Stimulated activated CD4-positive, alpha-beta T cell treated with anti-CD3 and anti-CD28 coated beads, TNF-alpha, amount 100 ng/mL, for 48 hours (primary cell): Measurements from ENCODE around the gene ARHGEF16.
A peak's percentile ranks its signal among the peaks of the same experiment; 100 is the strongest.

Experiments used
- DNase-seq, 3 donors: peaks; one replicate each; pipeline ENCODE4 v3.0.0-alpha.2; 2020; ENCODE audit warnings: low read depth in 3 of 3

The ARHGEF16 gene

DNA sequence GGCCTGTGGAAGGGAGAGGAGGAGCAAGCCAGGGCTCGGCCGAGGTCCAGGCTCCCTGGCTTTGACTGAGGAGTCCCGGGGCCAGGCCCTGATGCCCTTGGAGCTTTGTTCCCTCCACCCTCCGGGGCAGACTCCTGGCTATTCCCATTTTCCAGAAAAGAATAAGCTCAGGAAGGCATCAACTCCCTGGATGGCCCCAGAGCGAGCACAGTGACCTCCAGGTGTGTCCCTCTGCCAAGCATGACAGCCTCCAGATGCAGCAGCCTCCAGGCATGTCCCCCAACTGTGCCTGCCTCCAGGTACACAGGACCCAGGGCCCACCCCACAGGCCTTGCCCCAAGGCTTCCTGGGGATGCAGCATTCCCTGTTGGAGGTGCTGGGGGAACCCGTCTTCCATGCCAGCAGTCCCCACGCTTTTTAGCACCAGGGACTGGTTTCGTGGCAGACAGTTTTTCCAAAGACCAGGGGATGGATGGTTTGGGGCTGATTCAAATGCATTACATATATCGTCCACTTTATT is 15.7 kb upstream of the ARHGEF16 start:
- DNase-seq = no peak

DNA sequence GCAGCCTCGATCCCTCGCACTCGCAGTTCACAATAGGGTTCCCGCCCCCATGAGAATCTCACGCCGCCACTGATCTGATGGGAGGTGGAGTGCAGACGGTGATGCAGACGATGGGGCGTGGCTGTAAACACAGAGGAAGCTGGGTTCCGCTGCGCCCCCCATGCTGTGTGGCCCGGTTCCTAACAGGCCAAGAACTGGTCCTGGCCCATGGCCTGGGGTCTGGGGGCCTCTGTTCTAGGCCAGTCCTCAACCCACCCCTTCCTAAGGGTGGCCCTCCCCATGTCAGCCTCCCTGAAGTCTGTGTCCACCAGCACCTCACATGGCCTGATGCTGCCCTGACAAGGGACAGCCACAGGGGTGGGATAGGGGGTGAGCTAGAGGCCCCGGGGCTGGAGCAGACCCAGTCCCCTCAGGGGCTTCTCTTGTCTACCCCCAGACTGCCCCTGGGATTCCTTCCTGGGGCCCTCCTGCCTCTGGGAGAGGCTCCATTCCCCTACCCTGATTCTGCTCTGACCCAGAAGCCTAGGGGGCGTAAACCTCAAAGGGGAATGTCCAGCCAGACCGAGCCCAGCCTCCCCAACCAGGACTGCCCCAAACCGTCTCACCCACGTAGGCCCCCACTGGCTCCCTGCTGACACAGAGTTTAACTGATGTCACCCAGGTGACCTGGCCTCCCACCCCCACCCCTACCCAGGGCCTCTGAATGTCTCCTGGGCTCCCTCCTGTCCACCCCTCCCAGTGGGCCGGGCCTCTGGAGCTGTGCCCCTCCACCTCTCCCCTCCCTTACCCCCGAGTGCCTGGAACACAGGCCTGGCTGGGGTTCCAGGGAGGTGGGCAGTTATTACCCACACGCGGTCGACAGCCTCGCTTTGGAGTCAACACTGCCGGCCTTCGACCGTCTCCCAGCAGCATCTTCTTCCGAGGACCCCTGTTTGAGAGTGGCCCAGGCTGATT is 14.8 kb upstream of the ARHGEF16 start:
- no peak for DNase-seq

DNA sequence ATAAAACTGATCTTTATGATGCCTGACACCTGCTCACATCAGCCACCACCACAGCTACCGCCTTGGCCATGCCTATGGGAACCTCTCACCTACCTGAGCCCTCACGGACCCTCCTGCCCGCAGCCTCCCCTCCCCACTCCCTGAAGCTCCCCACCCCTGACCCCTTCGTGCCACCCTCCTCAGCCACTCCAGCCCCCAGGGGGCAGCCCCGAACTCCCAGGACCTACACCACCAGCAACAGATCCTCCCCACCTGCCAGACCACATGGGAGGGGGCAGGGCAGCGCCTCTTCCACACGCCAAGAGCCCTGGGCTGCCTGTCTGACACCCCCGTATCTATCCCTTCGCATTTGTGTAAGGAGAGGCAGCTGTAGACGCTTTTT is 14.2 kb upstream of the ARHGEF16 start:
- no peak for DNase-seq

DNA sequence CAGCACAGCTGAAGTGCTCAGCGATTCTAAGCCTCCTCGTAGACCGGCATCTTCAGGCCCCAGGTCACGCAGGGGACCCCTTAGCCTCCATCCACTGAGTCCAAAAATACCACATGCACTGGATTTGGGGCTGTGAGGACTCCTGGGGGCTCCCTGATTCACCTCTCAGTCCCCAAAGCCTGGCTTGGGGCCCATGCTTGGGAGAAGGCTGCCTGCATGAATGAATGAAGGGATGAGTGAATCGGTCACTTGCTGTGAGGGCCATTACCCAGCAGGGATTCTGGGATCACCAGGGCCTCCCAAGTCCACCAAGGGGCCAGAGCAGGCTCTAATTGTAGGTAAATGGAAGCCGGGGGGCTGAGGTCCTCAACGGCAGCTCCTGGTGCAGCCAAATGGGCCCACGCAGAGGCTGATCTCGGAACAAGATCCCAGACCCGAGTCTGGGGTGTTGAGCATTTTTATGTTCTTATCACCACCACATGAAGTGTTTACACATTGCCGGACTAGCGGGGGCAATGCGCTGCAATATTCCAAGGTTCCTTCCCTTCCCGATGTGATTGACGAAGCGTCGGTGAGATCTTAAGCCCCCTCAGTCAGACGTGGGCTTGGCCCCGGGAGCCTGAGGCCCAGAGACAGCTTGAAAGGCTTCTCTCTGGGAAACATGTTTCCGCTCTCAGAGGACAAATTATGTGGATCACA is 13.6 kb upstream of the ARHGEF16 start:
- DNase-seq = no peak

DNA sequence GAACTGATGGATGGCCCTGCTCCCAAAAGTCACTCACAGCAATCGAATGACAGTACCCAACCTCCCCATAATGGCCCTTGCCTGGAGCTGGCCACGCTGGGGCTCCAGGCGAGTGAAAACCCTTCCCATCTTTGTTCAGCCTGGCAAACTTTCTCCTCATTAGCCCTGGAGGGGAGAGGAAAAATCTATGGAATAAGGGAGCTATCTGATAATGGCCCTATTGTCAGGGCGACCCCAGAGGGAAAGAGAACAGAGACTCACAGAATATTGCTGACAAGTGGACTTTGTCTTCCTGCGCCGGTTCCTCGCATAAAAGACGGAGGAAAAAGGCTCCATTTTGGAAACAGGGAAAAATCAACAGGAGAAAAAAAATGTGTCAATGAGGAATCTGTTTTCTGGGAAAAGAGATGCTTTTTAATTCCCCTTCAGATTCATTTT is 13.0 kb upstream of the ARHGEF16 start:
- no peak for DNase-seq

DNA sequence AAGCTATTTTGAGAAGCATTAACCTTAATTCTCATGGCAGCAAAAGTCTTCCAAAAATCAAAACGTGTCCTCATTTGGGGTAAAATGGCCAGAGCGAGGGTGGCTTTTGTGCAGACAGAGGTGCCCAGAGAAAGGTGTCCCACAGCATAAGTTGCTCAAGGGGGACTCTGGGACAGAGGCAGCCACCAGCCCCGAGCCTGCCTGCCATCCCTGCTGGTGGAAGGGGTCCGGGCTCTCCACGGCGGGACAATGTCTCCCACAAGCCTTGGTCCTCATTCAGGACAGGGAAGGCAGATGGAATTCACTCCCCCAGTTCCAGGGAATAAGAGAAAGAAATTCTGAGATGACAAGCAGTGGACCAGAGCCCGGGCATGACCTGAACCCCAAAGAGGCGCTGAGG is 12.6 kb upstream of the ARHGEF16 start:
- DNase-seq = no peak

DNA sequence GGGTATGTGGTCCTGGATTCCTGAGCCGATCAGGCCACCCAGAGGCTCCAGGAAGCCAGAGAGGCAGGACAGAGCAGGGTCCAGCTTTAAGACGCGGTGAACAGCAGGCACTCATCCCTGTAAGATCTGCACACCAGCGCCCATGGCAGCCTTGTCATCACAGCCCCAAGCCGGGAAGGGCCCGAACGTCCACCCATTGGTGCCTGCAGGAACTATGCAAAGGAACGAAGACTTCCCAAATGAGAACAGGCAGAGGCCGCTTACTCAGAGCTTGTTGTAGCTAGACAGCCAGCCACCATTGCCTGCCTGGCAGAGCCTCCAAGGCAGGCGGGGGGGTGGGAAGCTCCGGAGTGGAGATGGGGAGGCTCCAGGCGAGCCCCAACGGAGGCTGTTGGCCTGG is 12.1 kb upstream of the ARHGEF16 start:
- DNase-seq = no peak

DNA sequence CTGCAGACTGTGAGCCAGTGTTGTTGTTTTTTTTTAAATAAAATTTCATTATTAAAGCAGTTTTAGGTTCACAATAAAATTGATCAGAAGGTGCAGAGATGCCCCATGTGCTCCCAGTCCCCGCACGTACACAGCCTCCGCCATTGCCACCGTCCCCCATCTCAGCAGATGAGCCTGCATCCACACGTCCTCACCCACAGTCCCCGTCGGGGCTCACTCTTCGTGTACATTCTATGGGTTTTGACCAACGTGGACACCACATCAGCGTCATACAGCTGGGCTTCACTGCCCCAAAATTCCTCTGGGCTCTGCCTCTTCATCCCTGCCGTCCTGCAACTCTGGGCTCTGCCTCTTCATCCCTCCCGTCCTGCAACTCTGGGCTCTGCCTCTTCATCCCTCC is 11.6 kb upstream of the ARHGEF16 start:
- no peak for DNase-seq

DNA sequence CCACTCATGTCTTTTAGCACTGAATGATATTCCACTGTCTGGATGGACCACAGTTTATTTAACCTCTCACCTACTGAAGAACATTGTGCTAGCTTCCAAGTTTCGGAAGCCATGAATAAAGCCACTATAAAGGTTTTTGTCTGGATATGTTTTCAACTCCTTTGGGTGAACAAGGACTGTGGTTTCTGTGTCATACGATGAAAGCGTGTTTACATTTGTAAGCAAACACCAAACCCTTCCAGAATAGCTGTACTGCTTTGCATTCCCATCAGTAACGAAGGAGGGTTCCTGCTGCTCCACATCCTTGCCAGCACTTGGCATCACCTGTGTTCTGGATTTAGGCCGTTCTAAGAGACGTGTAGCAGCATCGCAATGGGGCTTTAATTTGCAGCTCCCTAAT is 10.7 kb upstream of the ARHGEF16 start:
- DNase-seq = no peak

DNA sequence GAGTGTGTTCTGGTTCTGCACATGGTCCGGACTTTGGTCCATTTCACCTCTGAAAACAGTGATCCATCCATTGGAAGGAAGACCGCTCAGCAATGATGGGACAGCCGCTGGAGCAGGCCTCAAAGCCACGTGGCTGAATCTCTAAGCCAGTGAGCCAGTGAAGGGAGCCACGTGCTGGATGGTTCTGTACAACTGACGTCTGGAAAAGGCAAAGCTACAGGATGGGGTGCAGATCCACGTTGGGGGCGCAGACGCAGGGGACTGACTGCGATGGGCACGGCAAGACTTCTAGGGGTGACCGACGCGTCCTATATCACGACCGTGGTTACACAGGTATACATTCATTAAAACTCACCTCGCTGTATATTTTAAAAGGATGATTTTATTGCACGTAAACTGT is 10.2 kb upstream of the ARHGEF16 start:
- DNase-seq = no peak

DNA sequence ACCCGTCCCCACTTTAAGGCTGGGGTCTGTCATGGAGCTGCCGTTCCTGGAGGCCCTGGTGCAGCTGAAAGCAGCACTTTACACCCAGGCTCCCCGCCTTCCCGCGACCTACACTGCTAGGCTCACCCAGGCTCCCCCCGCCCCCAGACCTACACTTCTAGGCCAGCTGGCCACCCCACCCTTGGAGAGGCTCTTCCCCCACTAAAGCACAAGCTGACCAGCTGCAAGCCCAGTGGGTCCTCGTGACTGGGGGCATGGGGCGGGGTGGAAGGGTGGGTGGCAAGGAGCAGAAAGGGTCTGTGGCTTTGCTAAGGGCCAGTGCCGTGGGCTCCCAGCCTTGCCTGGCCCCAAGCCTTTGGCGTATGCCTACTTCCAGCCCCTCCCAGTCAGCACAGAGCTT is 9.7 kb upstream of the ARHGEF16 start:
- no peak for DNase-seq

DNA sequence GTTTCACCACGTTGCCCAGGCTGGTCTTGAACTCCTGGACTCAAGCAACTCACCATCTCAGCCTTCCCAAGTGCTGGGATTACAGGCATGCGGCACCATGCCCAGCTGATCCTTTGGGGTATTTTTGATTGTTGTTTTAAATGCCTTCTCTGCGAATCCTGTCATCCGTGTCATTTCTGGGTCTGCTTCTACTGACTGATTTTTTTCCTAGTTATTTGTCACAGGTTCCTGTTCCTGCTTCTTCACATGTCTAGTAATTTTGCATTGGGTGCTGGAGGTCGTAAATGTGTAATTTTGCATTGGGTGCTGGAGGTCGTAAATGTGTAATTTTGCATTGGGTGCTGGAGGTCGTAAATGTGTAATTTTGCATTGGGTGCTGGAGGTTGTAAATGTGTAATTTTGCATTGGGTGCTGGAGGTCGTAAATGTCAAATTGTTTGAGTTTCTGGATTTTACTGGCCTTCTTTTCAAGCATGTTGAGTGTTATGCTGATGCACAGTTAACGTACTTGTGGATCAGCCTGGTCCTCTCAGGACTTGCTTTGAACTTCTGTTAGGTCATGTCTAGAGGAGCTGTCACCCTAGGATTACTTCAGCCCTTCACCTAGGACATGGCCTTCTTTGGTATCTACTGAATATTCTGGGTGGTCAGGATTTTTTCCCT is 4.1 kb upstream of the ARHGEF16 start:
- DNase-seq = no peak

DNA sequence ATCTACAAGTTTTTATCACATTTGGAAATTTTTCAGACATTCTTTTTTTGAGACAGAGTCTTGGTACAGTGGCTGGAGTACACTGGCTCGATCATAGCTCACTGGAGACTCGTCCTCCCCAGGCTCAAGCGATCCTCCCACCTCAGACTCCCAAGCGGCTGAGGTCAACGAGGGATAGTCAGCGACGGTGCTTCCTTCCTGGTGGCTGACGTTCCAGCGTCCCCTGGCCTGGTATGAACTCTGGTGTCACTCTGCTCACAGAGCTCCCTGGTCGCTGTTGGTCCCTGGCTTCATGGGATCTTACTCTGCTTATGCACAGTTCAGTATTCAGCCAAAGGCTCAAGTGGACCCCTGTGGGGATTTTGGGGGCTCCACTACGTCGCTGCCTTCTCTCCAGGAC is 3.5 kb upstream of the ARHGEF16 start:
- DNase-seq = no peak

DNA sequence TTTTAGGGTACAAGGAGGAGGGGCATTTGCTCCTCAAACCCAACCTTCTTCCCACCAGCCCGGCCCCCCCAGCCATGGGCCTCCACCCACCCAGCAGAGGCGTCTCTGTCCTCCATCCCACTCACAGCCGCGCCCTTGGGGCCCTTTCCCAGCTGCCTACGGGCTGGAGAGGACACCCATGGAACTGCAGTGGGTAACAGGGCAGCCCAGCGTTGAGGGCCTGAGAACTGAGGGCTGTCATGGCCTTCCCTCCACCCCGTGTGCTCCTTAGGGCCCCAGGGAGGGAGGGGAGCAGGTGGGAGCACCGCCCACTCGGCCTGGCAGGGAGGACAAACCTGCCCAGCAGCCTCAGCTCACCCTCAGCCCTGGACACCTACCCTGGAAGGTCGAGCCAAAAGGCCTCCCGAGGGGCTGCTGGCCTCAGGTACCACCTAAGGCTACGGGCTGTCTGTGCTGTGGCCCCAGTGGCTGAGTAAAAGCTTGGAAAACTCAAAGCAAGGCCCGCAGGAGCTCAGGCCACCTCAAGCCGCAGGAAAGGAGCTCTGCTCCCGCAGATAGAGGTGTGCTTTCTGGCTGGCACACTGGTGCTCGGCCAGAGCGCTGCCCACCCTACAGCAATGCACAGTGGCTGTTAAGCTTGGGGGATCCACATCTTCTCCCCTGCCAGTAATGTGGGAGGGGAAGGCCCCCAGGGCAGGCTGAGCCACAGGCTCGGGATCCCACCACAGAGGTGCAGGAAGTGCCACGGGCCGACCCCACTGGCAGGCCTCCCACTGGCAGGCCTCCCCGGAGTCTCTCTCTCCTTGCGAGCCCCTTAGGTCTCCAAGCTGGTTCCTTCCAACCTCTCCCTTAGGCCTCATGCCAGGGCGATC is 2.2 kb upstream of the ARHGEF16 start:
- no peak for DNase-seq

DNA sequence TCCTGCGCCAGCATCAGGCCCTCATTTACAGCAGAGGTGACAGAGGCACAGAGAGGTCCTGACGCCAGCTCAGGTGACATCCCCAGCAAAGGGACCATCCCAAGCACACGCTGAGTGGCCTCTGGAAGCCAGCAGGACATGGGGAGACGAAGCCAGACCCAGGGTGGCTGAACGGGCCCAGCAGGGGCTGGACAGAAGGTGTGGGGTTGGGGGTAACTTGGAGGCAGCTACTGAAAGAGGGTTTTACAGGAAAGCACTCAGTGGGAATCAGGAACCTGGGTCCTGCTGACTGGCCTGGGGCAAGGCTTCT is 1.6 kb upstream of the ARHGEF16 start:
- DNase-seq = no peak

DNA sequence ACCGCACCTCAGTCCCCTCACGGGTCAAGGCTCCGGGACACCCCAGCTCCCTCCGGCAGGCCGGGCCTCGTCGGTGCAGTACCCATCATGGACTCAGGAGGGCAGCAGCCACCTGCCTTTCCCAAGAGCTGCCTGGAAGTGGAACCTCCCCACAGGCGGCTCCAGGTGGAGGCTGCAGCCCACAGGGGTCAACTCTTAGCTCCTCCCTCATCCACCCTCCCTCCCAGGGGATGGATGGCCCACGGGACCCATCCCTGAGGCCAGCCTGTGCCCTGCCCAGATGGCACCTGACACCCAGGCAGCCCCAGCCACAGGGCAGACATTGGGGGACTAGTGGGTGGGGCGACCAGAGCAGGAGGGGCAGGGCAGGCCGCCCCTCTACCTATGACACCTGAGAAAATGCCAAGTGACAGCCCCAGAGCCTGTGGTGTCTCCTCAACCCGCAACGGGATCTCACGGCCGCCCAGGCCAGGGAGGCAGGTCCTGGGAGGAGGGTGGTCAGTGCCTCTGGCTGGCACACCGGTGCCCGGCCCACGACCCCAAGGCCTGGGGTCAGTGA is 1.2 kb upstream of the ARHGEF16 start:
- DNase-seq = peak; percentile 44 to 59 (median 57)

DNA sequence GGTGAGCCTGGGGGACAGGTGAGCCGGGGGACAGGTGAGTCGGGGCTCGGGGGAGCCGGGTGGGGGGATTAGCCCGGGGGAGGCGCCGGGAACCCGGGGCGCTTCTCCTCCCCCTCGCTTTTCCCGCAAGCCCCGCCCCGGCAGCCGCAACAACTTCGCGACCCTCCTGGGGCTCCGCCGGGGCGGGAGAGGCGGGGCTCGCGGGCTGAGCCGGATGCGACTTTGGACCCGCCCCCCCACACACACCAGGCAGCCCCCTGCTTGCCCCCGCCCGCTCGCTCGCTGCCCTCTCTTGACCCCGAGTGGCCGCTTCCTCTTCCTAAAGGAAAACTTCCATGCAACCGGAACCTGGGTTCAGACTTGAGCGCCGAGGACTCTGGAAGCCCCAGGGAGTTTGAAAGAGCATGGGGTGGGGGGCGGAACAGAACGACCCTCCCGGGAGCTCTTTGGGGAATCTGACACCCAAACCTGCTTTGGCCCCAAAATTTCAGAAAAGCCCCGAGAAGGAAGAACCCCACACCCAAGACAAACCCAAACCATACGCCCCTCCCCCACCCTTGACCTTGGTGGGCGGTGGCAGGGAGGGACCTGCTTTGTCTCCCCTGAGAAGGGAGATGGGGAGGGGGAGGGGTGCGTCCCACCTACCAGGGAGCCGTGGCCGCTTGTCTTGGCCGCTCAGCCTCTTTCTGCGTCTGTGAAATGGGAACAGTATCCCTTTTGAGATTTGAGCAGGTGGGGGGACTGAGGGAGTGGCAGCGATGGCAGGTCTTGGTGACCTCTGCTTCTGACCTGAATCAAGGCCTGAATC is 550 bp downstream of the ARHGEF16 start:
- no peak for DNase-seq

DNA sequence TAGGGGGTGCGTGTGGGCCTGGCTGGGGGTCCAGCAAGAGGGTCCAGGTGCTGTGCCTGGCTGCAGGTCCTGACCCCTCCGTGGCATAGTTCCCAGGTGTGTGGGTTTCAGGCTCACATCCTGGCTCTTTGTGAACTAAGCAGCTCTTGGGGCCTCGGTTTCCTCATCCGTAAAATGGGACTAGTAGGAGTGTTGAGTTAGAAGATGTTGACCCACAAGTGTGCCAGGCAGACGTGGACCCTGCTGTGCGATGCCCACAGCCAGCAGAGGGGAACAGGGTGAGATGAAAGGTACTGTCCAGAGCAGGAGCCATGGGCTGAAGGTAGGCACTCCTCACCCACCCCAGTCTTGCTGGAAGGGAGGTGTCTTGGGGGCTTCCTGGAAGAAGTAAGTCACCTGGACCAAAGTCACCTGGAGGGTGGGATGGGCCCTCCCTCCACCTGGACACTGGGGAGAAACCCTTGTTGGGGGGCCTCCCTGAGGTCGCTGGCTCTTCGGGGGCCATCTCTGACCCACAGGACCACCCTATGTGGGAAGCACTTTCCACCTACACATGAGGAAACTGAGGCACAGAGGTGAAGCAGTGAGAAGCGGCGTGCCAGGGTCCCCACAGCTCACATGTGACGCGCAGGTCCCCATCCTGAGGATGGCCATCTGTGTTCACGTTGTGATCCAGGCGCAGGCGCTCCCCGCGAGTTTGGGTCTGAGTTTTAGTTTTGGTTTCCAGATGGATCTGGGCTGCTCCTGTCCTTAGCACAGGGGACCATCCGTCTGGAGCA is 1.4 kb downstream of the ARHGEF16 start:
- DNase-seq = no peak

DNA sequence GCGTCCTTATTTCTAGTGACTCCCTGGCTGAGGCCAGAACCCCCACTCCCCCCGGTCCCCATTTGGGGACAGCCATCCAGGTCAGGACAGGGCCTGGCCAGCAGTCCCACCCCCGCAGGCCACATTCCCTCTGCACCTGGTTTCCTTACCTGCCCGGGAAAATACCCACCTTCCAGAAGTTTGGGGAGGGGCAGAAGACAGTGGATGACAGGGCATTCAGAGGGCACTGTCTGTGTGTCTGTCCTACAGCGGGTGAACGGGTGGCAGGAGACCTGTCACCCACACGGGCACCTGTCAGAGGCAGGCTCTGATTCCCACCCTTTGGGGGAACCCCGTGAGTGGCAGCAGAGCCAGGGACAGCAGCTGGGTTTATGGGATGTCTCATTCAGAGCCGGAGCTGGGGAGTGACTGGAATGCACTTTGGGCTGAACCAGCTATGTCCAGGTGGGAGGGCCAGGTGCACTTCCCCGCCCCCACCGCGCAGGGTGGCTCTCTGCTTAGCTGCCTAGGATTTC is 2.0 kb downstream of the ARHGEF16 start:
- no peak for DNase-seq
